Erythroblast (primary cell): ENCODE measurements around the gene ZNF189.

Experiments
- GATA1 ChIP-seq: IDR thresholded peaks from 2 replicates; pipeline ENCODE4 v1.6.1; 2011; ENCODE audit warnings: low read depth, mild to moderate bottlenecking, control low read depth, low read length, moderate library complexity
- POLR2A ChIP-seq: IDR thresholded peaks from 2 replicates; pipeline ENCODE4 v1.6.1; 2011; ENCODE audit warnings: mild to moderate bottlenecking, low read length

GRCh38 chr9:101442736-101443135, 44.1 kb downstream of the ZNF189 start:
- TF ChIP-seq POLR2A, result no peak
- TF ChIP-seq GATA1, result no peak
